ENCODE measurements around the gene KRT85. TPM values are rescaled to one million over a fixed set of nuclear protein-coding genes. Genes with fewer than 3 reads are reported as not detected.

Gene KRT85
- total and polyA plus RNA-seq, 2 of the 4 experiments (the other 2 are of a cell fraction): not detected

DNA sequence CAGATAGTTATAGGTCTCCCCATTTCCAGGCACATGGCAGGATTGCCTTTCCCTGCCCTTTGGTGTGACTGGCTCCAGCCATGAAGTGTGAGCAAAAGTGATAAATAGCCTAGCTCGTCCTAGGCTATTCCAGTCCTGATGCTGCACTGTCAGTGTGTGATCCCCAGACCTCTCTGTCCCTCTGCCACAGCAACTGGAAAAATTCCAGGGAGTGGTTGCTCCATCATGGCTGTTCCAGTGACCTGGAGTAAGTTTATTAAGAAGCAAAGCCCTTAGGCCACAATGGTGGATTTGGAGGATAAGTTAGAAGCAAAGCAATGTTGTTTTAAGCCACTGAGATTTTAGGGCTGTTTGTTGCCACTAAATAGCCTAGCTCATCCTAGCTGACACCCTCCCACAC, 36.2 kb downstream of the KRT85 start:
- H4K20me1 ChIP-seq (ENCODE audit: insufficient read depth, low read length): no peaks in the 10 kb centered on the region
- no peak overlapping the region for H4K8ac ChIP-seq (ENCODE audit: low read depth in 2 of 2, low read length in 2 of 2)
- H3K9ac ChIP-seq (ENCODE audit: low read depth, low read length): no peak overlapping the region
- H3K9me1 ChIP-seq (ENCODE audit: insufficient read depth, low read length): no peaks in the 10 kb centered on the region
- H4K91ac ChIP-seq (ENCODE audit: insufficient read depth, low read depth, low read length): no peak overlapping the region
- H2BK15ac ChIP-seq (ENCODE audit: low read depth, low read length): no peak overlapping the region
- peaks cover 3% of the 10 kb centered on the region; the same call in 1 of the 2 replicates for H3K9me3 ChIP-seq (ENCODE audit: control insufficient read depth, insufficient read depth, low read length)
- no TSS peak for BruUV-seq (replicated peaks)
- H2AK5ac ChIP-seq (ENCODE audit: low read depth, low read length): no peak overlapping the region
- CTCF ChIA-PET: interaction anchor here (1.3 kb wide), 1 partner anchor 175 kb away, joined by 3 read pairs; no protein-coding TSS in a partner anchor
- no peak overlapping the region for H2AFZ ChIP-seq (replicated peaks; ENCODE audit: low read length, poor library complexity)
- H3K4me1 ChIP-seq (ENCODE audit: control insufficient read depth, insufficient read depth, low read length): no peaks in the 10 kb centered on the region
- intact Hi-C loops (cut with micrococcal nuclease): no loop called here
- POLR2A ChIA-PET (ENCODE audit: unreplicated experiment): no interaction called here
- WGBS, 2 experiments (ENCODE audit: extremely low coverage in 2 of 2, insufficient read length in 1 of 2): no CpG with 5 or more reads among the region's 1 CpG
- DNase-seq: no peak
- no peak overlapping the region for H3K4me2 ChIP-seq (ENCODE audit: low read depth, low read length)
- H2BK20ac ChIP-seq (ENCODE audit: low read depth, low read length): no peak overlapping the region
- no peak overlapping the region for H3K23ac ChIP-seq (ENCODE audit: low read depth, low read length)
- no peaks in the 10 kb centered on the region for H3K36me3 ChIP-seq (ENCODE audit: control insufficient read depth, insufficient read depth, low read length)
- no peak overlapping the region for H2AK9ac ChIP-seq (replicated peaks; ENCODE audit: low read depth, low read length, poor library complexity)
- TF ChIP-seq MXI1 (IDR thresholded peaks at IDR 0.05; ENCODE audit: borderline replicate concordance, low read depth, low read length) (no peak), RAD21 (IDR thresholded peaks at IDR 0.05; ENCODE audit: low read length) (no peak), RCOR1 (IDR thresholded peaks at IDR 0.05; ENCODE audit: insufficient replicate concordance, low read length) (no peak), MAFK (IDR thresholded peaks at IDR 0.05; ENCODE audit: low read depth, low read length) (no peak), FOS (IDR thresholded peaks at IDR 0.05; ENCODE audit: low read depth, low read length) (no peak), MAZ (IDR thresholded peaks at IDR 0.05; ENCODE audit: borderline replicate concordance, low read depth, low read length) (no peak), SMC3 (IDR thresholded peaks at IDR 0.05; ENCODE audit: low read depth, low read length) (no peak), ELK1 (IDR thresholded peaks at IDR 0.05; ENCODE audit: borderline replicate concordance, low read depth, low read length) (no peak), BHLHE40 (IDR thresholded peaks at IDR 0.05; ENCODE audit: low read depth, low read length) (no peak), NFE2L2 (IDR thresholded peaks at IDR 0.05; ENCODE audit: low read depth, low read length) (no peak), RFX5 (IDR thresholded peaks at IDR 0.05; ENCODE audit: low read depth, low read length) (no peak), CEBPB (IDR thresholded peaks at IDR 0.05; ENCODE audit: low read depth, low read length) (no peak), CHD1 (IDR thresholded peaks at IDR 0.05; ENCODE audit: low read depth, low read length) (no peak), POLR2A (IDR thresholded peaks at IDR 0.05; ENCODE audit: low read depth, low read length) (no peak)
- TF ChIP-seq, protein P1, sequence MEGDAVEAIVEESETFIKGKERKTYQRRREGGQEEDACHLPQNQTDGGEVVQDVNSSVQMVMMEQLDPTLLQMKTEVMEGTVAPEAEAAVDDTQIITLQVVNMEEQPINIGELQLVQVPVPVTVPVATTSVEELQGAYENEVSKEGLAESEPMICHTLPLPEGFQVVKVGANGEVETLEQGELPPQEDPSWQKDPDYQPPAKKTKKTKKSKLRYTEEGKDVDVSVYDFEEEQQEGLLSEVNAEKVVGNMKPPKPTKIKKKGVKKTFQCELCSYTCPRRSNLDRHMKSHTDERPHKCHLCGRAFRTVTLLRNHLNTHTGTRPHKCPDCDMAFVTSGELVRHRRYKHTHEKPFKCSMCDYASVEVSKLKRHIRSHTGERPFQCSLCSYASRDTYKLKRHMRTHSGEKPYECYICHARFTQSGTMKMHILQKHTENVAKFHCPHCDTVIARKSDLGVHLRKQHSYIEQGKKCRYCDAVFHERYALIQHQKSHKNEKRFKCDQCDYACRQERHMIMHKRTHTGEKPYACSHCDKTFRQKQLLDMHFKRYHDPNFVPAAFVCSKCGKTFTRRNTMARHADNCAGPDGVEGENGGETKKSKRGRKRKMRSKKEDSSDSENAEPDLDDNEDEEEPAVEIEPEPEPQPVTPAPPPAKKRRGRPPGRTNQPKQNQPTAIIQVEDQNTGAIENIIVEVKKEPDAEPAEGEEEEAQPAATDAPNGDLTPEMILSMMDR (conservative IDR thresholded peaks at IDR 0.05; ENCODE audit: low read depth, low read length): no peak
- TF ChIP-seq, protein P2, sequence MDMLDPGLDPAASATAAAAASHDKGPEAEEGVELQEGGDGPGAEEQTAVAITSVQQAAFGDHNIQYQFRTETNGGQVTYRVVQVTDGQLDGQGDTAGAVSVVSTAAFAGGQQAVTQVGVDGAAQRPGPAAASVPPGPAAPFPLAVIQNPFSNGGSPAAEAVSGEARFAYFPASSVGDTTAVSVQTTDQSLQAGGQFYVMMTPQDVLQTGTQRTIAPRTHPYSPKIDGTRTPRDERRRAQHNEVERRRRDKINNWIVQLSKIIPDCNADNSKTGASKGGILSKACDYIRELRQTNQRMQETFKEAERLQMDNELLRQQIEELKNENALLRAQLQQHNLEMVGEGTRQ (IDR thresholded peaks at IDR 0.05; ENCODE audit: low read depth, low read length): no peak
- no peak for ATAC-seq (ENCODE audit: low read depth)
- dilution Hi-C loops (cut with HindIII; ENCODE audit: low sequenced_read_pairs, unreplicated experiment): no loop called here
- no peak overlapping the region for H3K27ac ChIP-seq (ENCODE audit: insufficient read depth, low read length)
- no peak overlapping the region for H3K4me3 ChIP-seq (ENCODE audit: insufficient read depth, low read depth, low read length)
- no peak overlapping the region for H4K5ac ChIP-seq (ENCODE audit: low read depth, low read length)
- H3K79me1 ChIP-seq (ENCODE audit: low read depth in 1 of 2, low read length in 2 of 2): no peaks in the 10 kb centered on the region
- H3K14ac ChIP-seq (replicated peaks; ENCODE audit: low read depth, low read length): no peak overlapping the region
- in situ Hi-C loops (cut with MboI; ENCODE audit: low sequenced_read_pairs): no loop called here
- H3K4ac ChIP-seq (ENCODE audit: low read depth, low read length): no peak overlapping the region
- H2BK120ac ChIP-seq (ENCODE audit: low read depth, low read length): no peak overlapping the region
- no peak overlapping the region for H3K56ac ChIP-seq (ENCODE audit: extremely low read depth, insufficient read depth, low read length)
- no peak overlapping the region for H2BK5ac ChIP-seq (ENCODE audit: low read depth, low read length, poor library complexity, severe bottlenecking)
- H3K18ac ChIP-seq (ENCODE audit: low read depth, low read length): no peak overlapping the region
- peaks cover 42% of the 10 kb centered on the region for H3K27me3 ChIP-seq (ENCODE audit: control insufficient read depth, insufficient read depth, low read length)
